Smooth muscle cell of the umbilical artery (primary cell): ENCODE data around the gene ACTC1. TPM values are rescaled to one million over a fixed set of nuclear protein-coding genes. Genes with fewer than 3 reads are reported as not detected.

ENCODE experiments used
- total RNA-seq: library from RNA; depleted of rRNA; stranded (reverse); fragments of >200 nt; gene quantifications from 2 replicates; pipeline ENCODE4 v1.2.3, GENCODE V29; 2014

The ACTC1 gene
- total RNA-seq, result 0.30 TPM in 1 of 2 replicates, not detected in the other

GRCh38 chr15:34795267-34796081 is at the start of gene ACTC1:
TSS of gene ACTC1 (minus strand) at chr15:34795549. CDS start at chr15:34794808, 741 bp downstream.

DNA sequence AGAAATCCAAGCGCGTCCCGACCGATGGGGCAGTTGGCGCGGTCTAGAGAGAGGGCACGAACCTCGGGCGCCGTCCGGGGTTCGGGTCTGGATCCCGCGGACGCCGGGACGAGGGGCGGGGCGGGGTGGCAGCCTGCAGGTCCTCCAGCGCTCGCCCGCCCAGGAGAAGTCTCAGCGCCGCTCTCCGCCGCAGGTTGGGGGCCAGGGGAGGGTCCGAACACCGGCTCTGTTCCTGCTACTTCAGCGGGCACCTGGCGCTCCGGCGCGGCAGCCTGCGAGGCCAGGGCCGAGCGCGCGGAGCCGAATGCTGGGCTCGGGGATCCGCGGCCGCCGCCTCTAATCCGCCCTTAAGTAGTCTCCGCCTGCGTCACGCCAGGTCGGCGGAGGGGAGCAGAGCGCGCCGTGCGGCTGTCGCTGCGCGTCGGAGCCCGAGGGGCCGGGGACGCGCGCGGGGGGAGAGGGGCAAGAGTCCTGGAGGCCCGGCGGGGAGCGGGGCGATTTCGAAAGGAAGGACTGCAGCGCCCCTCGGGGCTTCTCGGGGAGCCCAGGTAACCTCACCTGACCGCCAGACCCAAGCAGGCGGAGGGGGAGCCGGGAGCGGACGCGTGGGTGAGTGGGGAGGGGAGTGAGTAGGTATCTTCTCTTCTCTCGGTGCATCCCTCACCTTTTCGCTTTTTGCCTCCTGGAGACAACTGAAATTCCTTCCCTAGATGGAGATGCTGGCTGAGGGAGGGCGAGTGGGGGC is 40.5 kb downstream of the ACTC1 start, which contains the start of gene GJD2:
TSS of gene GJD2 (minus strand) at position 325 of the 745 bp plus-strand sequence. CDS start 510 bp downstream, outside the sequence.

Other genes starting within 250 kb of the ACTC1 start
- gene GOLGA8B, start 211.9 kb downstream of the ACTC1 start, total RNA-seq, result 41.1 and 46.6 TPM in 2 replicates
- gene GJD2, start 40.6 kb downstream of the ACTC1 start, total RNA-seq, result not detected in 2 replicates
- gene AQR, start 174.2 kb upstream of the ACTC1 start, total RNA-seq, result 22.6 and 30.3 TPM in 2 replicates
- gene ZNF770, start 192.7 kb upstream of the ACTC1 start, total RNA-seq, result 50.8 and 56.7 TPM in 2 replicates